Measurements from ENCODE around the gene SIT1. TPM values are rescaled to one million over a fixed set of nuclear protein-coding genes. Genes with fewer than 3 reads are reported as not detected.
"Not testable (repeated sequence)": the region's sequence is repeated elsewhere in the genome, so short reads cannot be mapped to it uniquely, and the experiment has no call there.

The SIT1 gene
- total and polyA plus RNA-seq, 2 donors (not counting 3 experiments of a cell fraction or from before 2014, with no cell fraction given): not detected

DNA sequence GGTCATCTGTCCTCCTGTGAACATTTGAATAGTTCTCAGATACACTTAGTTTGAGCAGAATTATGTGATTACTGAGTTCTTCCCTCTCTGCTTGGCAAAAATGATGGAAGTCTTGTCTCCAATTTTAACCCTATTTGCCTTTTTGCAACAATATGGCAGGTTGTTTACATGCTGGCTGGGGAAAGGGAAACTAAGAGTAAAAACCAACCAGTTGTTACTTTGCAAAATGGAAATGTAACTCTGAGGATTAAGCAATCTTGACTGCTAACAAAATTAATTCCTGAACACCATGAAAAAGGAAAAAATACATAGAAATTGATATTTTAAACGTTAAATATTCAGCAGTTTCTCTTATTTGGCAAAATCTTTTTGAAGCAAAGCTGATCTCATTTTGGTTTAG is 11.1 kb downstream of the SIT1 start:
- Histone ChIP-seq H3K9me3 (replicated peaks; ENCODE audit: control insufficient read depth, insufficient read depth, low read length) (no peaks in the 10 kb centered on the region), H3K4me1 (ENCODE audit: control insufficient read depth, extremely low read depth, insufficient read depth, low read length) (no peaks in the 10 kb centered on the region), H3K9ac (replicated peaks; ENCODE audit: extremely low read depth, insufficient read depth, low read length) (no peak overlapping the region), H3K4me2 (ENCODE audit: insufficient read depth, low read length) (no peak overlapping the region), H4K20me1 (replicated peaks; ENCODE audit: control insufficient read depth, extremely low read depth, insufficient read depth, low read length) (no peaks in the 10 kb centered on the region), H3K27ac (ENCODE audit: insufficient read depth, low read depth, low read length) (no peak overlapping the region), H2AFZ (ENCODE audit: low read depth, low read length) (no peak overlapping the region), H3K79me2 (ENCODE audit: control insufficient read depth, insufficient read depth, low read length) (no peaks in the 10 kb centered on the region), H3K4me3 (replicated peaks in 1 of 3; ENCODE audit: insufficient read depth in 1 of 3, low read depth in 1 of 3, low read length in 3 of 3) (no peak overlapping the region), H3K9me1 (replicated peaks; ENCODE audit: control insufficient read depth, extremely low read depth, insufficient read depth, low read length) (no peaks in the 10 kb centered on the region), H3K36me3 (ENCODE audit: control insufficient read depth in 2 of 2, extremely low read depth in 1 of 2, insufficient read depth in 2 of 2, low read length in 2 of 2) (no peaks in the 10 kb centered on the region), H3K27me3 (ENCODE audit: control insufficient read depth in 2 of 2, insufficient read depth in 2 of 2, low read length in 2 of 2) (peaks cover 5 to 8% of the 10 kb centered on the region in 2 experiments)
- no TSS peak for BruUV-seq (replicated peaks)
- FAIRE-seq (no peak), DNase-seq (ENCODE audit: low read depth, low spot score) (no peak)
- intact Hi-C loops (cut with micrococcal nuclease): no loop called here
- POLR2A ChIA-PET: no interaction called here
- CTCF ChIA-PET: interaction anchor here (1.3 to 1.6 kb wide), 2 partner anchors 28 to 36 kb away, joined by 3 to 4 read pairs; no protein-coding TSS in a partner anchor
- TF ChIP-seq, protein P1, sequence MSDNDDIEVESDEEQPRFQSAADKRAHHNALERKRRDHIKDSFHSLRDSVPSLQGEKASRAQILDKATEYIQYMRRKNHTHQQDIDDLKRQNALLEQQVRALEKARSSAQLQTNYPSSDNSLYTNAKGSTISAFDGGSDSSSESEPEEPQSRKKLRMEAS (IDR thresholded peaks at IDR 0.05; ENCODE audit: insufficient read depth, insufficient read length): no peak
- TF ChIP-seq POLR2A (IDR thresholded peaks at IDR 0.05; ENCODE audit: low read depth, low read length): no peak
- TF ChIP-seq EZH2 (IDR thresholded peaks at IDR 0.05; ENCODE audit: borderline replicate concordance, low read depth, low read length, severe bottlenecking): no peak
- no peak for TF ChIP-seq POLR2AphosphoS5 (IDR thresholded peaks at IDR 0.05; ENCODE audit: insufficient read depth, low read depth, low read length)
- no peak for TF ChIP-seq MYC (IDR thresholded peaks at IDR 0.05; ENCODE audit: low read depth, low read length)
- no peak for TF ChIP-seq FOS (IDR thresholded peaks at IDR 0.05; ENCODE audit: borderline replicate concordance, insufficient read depth, low read length)
- TF ChIP-seq JUN (IDR thresholded peaks at IDR 0.05; ENCODE audit: borderline replicate concordance, insufficient read depth, insufficient read length, low read depth): no peak
- no peak for TF ChIP-seq GATA2 (IDR thresholded peaks at IDR 0.05; ENCODE audit: insufficient read depth, insufficient read length, low read depth, low read length)
- TF ChIP-seq, protein P2, sequence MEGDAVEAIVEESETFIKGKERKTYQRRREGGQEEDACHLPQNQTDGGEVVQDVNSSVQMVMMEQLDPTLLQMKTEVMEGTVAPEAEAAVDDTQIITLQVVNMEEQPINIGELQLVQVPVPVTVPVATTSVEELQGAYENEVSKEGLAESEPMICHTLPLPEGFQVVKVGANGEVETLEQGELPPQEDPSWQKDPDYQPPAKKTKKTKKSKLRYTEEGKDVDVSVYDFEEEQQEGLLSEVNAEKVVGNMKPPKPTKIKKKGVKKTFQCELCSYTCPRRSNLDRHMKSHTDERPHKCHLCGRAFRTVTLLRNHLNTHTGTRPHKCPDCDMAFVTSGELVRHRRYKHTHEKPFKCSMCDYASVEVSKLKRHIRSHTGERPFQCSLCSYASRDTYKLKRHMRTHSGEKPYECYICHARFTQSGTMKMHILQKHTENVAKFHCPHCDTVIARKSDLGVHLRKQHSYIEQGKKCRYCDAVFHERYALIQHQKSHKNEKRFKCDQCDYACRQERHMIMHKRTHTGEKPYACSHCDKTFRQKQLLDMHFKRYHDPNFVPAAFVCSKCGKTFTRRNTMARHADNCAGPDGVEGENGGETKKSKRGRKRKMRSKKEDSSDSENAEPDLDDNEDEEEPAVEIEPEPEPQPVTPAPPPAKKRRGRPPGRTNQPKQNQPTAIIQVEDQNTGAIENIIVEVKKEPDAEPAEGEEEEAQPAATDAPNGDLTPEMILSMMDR (IDR thresholded peaks at IDR 0.05; ENCODE audit: extremely low read depth in 1 of 2, insufficient read depth in 1 of 2, low read depth in 1 of 2, low read length in 2 of 2): no peak
- dilution Hi-C loops (cut with MboI; ENCODE audit: extremely low pct_ligation_motif_present, low sequenced_read_pairs): no loop called here

DNA sequence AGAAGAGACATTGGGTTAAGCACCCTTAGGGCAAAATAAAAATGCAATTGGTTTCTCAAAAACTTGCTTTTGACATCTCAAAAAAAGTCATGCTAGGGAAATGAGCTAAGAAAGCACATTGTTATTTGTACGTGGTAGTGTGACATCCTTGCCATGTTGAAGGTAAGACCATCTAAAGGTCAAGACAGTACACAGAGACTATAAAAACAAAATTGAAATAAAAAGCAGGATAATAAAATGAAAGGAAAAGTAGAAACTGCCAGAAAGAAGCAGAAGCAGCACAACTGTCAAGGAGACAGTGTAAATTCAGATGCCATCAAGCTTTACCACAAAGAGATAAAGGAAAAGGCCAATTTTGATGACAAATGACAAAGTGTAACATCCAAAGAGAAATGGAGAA is 11.5 kb downstream of the SIT1 start:
- H3K9me1 ChIP-seq (replicated peaks; ENCODE audit: control insufficient read depth, extremely low read depth, insufficient read depth, low read length); H2AFZ ChIP-seq (ENCODE audit: low read depth, low read length); H3K27ac ChIP-seq (ENCODE audit: insufficient read depth, low read depth, low read length); POLR2A ChIA-PET; H3K79me2 ChIP-seq (ENCODE audit: control insufficient read depth, insufficient read depth, low read length); H3K36me3 ChIP-seq (ENCODE audit: control insufficient read depth in 2 of 2, extremely low read depth in 1 of 2, insufficient read depth in 2 of 2, low read length in 2 of 2); dilution Hi-C loops (cut with MboI; ENCODE audit: extremely low pct_ligation_motif_present, low sequenced_read_pairs); FAIRE-seq; H3K4me1 ChIP-seq (ENCODE audit: control insufficient read depth, extremely low read depth, insufficient read depth, low read length); H3K27me3 ChIP-seq (ENCODE audit: control insufficient read depth in 2 of 2, insufficient read depth in 2 of 2, low read length in 2 of 2); H3K9me3 ChIP-seq (replicated peaks; ENCODE audit: control insufficient read depth, insufficient read depth, low read length); DNase-seq (ENCODE audit: low read depth, low spot score); intact Hi-C loops (cut with micrococcal nuclease); H3K9ac ChIP-seq (replicated peaks; ENCODE audit: extremely low read depth, insufficient read depth, low read length); H3K4me3 ChIP-seq (replicated peaks in 1 of 3; ENCODE audit: insufficient read depth in 1 of 3, low read depth in 1 of 3, low read length in 3 of 3); H4K20me1 ChIP-seq (replicated peaks; ENCODE audit: control insufficient read depth, extremely low read depth, insufficient read depth, low read length); BruUV-seq (replicated peaks); H3K4me2 ChIP-seq (ENCODE audit: insufficient read depth, low read length): not testable (repeated sequence)
- CTCF ChIA-PET: interaction anchor here (1.3 to 1.6 kb wide), 2 partner anchors 28 to 35 kb away, joined by 3 to 4 read pairs; no protein-coding TSS in a partner anchor

DNA sequence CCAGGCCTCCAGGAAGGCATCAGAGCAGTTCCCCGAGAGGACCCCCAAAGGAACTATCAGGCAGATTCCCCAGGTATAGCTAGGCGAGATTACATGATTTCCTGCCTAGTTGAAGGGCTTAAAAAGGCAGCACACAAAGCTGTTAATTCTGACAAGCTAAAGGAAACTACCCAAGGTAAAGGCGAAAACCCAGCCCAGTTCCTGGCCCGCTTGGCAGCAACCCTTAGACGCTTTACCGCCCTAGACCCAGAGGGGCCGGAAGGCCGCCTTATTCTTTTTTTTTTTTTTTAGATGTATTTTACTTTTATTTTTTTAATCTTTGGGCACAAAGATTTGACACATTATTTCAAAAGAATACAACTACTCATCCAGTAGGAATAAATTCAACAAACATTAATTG is 12.0 kb downstream of the SIT1 start:
- intact Hi-C loops (cut with micrococcal nuclease); H3K4me2 ChIP-seq (ENCODE audit: insufficient read depth, low read length); POLR2A ChIA-PET; H3K27me3 ChIP-seq (ENCODE audit: control insufficient read depth in 2 of 2, insufficient read depth in 2 of 2, low read length in 2 of 2); BruUV-seq (replicated peaks); H3K9me3 ChIP-seq (replicated peaks; ENCODE audit: control insufficient read depth, insufficient read depth, low read length); H4K20me1 ChIP-seq (replicated peaks; ENCODE audit: control insufficient read depth, extremely low read depth, insufficient read depth, low read length); H3K9me1 ChIP-seq (replicated peaks; ENCODE audit: control insufficient read depth, extremely low read depth, insufficient read depth, low read length); H3K4me3 ChIP-seq (replicated peaks in 1 of 3; ENCODE audit: insufficient read depth in 1 of 3, low read depth in 1 of 3, low read length in 3 of 3); H3K36me3 ChIP-seq (ENCODE audit: control insufficient read depth in 2 of 2, extremely low read depth in 1 of 2, insufficient read depth in 2 of 2, low read length in 2 of 2); H3K79me2 ChIP-seq (ENCODE audit: control insufficient read depth, insufficient read depth, low read length); FAIRE-seq; H3K9ac ChIP-seq (replicated peaks; ENCODE audit: extremely low read depth, insufficient read depth, low read length); H3K27ac ChIP-seq (ENCODE audit: insufficient read depth, low read depth, low read length); H2AFZ ChIP-seq (ENCODE audit: low read depth, low read length); dilution Hi-C loops (cut with MboI; ENCODE audit: extremely low pct_ligation_motif_present, low sequenced_read_pairs); DNase-seq (ENCODE audit: low read depth, low spot score); H3K4me1 ChIP-seq (ENCODE audit: control insufficient read depth, extremely low read depth, insufficient read depth, low read length): not testable (repeated sequence)
- CTCF ChIA-PET: interaction anchor here (0.6 kb wide), 1 partner anchor 245 kb away, joined by 4 read pairs; no protein-coding TSS in a partner anchor

Data from endothelial cell of umbilical vein (primary cell).